Hematopoietic multipotent progenitor cell treated with erythropoietin and hydrocortisone succinate and interleukin-3 and kit ligand, for 6 days (in vitro differentiated cells): Measurements from ENCODE around the gene LRSAM1.
A peak's percentile ranks its signal among the peaks of the same experiment; 100 is the strongest.
"Not testable (repeated sequence)": the region's sequence is repeated elsewhere in the genome, so short reads cannot be mapped to it uniquely, and the experiment has no call there.

Source experiments
- DNase-seq: peaks from one replicate; pipeline ENCODE4 v3.0.0-alpha.2; 2015

Gene LRSAM1

GRCh38 chr9:127463382-127463781, 12.1 kb downstream of the LRSAM1 start:
- no peak for DNase-seq

DNA sequence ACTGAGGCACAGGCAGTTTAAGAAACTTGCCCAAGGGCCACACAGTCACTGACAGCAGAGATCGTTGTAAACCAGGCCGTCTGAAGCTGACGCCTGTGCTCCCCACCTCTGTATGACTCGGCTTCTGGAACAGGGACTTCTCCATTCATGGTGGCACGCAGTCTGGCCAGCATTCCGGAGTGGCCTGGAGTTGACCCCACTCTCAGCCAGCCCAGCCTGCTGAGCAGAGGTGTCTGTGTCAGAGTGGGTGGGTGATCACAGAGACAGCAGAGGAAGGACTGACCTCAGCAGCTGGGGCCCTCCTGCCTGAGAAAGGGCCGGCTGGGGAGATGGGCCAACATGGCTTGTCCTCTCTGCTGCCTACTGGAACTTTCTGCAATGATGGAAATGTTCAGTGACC, 12.6 kb downstream of the LRSAM1 start:
- DNase-seq, result no peak

DNA sequence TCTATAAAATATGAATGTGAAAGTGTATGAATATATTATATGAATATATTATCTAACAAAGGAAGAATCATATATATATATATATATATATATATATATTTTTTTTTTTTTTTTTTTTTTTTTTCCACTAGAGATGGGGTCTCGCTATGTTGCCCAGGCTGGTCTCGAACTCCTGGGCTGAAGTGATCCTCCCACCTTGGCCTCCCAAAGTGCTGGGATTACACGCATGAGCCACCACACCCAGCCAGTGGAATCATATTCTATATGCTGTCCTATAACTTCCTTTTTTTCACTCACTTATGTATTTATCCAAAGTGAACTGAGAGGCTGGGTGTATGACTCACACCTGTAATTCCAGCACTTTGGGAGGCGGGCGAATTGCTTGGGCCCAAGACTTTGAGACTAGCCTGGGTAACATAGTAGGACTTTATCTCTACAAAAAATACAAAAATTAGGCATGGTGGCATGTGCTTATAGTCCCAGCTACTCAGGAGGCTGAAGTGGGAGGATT, 15.2 kb downstream of the LRSAM1 start:
- DNase-seq, result not testable (repeated sequence)

- no peak for DNase-seq
Observed at GRCh38 chr9:127467621-127468020, 16.3 kb downstream of the LRSAM1 start.

- peak; percentile 24 for DNase-seq
Observed at GRCh38 chr9:127470662-127471061, 19.4 kb downstream of the LRSAM1 start.

GRCh38 chr9:127473501-127473900, 22.2 kb downstream of the LRSAM1 start:
- DNase-seq, result no peak

DNA sequence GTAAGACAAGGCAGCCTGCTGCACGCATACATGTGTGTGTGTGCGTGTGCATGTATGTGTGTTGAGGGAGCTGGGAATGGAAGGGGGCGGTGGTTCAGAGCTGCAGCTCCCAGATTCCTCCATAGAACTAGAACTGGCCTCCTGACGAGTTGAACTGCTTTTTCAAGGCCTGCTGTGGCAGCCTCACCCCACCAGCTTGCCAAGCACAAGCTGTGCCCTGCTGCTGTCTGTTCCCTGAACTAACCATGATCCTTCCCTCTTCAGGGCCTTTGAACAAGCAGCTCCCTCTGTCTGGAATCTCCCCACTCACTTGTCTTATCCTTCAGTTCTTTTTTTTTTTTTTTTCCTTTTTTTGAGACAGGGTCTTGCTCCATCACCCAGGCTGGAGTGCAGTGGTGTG, 22.6 kb downstream of the LRSAM1 start:
- DNase-seq, result no peak

- DNase-seq, result no peak
Observed at GRCh38 chr9:127474592-127474991, 23.3 kb downstream of the LRSAM1 start.

GRCh38 chr9:127479507-127480081, 28.3 kb downstream of the LRSAM1 start:
- no peak for DNase-seq

GRCh38 chr9:127482662-127483061, 31.4 kb downstream of the LRSAM1 start:
- no peak for DNase-seq

DNA sequence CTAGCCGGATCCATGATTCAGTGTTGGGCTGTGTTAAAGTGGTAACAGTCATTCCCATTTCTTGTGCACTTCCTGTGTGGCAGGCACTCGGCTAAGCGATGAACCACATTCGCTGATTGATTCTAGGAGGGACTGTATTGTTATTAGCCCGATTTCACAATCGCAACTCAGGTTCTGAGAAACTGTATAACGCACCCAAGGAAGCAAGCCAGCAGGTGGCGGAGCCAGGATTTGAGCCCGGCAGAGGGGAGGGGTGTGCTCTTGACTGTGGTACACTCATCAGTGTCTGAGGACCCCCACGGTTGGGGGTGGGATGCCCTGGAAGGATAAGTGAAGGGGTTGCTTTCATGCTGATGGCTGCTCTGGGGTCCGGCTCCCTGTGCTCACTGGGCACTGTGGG, 34.7 kb downstream of the LRSAM1 start:
- DNase-seq, result no peak

DNA sequence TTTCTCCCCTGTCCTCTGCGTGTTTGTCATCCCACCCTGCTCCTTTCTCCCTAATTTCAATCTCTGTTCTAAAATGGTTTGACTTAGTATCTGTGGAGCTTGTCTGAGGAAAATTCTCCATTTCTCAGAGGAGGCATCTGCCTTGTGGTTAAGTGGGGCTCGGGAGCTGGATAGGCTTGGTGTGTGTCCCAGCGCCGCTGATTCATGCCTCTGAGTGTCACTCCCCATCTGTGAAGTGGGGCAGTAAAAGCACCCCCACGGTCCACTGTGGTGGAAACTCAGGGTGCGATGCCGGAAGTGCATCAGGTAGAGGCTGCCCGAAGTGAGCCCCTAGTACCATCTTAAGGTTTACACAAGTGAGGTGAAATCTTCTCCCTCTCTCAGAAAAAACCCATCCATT, 37.6 kb downstream of the LRSAM1 start:
- DNase-seq, result no peak

DNA sequence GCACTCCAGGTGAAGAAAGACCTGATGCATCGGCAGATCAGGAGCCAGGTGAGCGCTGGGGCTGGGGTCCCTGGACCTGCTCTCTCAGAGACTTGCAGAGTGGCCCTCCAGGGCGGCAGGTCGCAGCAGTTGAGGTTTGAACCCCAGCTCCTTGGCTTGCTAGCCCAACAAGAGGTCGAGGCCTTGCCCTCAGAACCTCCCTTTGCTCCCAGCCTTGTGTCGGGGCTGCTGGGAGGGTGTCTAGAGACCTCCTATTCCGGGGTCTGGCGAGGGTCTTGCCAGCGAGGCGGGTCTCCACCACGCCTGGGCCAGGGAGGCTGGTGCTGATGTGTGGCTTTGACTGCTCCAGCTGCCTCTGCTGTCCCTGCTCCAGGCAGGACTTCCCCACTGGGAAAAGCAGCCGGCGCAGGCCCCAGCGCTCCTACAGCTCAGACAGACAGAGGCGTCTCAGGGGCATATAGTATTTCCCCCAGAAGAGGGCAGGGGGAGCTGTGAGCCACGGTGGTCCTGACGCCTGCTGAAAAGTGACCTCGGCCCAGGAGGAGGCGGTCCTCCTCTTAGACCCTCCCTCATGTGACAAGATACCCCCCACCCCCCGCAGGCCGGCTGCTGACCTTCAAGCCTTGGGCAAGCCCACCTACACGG, 38.3 kb downstream of the LRSAM1 start:
- DNase-seq, result no peak

GRCh38 chr9:127490535-127491230, 39.4 kb downstream of the LRSAM1 start:
- no peak for DNase-seq

DNA sequence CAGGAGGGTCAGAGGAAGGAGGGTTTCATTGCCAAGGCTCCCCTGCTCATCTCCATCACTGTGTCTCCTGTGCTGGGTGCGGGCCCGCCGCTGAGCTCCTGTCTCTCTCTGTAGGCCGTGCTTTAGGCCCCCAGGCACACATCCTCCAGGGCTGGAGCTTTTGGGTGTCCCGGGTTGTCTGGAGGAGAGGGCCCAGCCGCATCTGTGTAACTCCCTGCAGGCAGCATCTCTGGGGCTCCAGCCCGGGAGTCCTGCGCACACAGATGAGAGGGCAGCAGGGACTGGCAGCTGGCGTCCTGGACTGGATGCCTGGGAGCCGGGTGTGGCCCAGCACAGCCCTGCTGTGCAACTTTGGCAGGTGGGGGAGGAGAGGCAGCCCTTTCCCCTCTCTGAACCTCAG, 40.2 kb downstream of the LRSAM1 start:
- DNase-seq, result no peak

DNA sequence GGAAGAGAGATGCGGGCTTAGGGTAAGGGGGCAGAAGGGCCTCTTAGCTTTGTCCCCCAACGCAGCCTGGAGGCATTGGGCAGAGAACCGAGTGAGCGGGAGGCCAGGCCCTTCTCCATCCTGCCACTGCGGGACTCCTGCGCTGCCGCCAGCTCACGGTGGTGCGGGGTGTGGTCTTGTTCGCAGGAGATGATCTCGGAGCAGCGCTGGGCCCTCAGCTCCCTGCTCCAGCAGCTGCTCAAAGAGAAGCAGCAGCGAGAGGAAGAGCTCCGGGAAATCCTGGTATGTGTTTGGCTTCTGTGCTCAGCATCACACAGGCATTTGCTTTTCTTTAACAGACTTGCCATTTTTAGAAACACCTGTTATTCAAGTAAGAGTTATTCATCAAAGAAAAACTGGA, 41.3 kb downstream of the LRSAM1 start:
- DNase-seq, result no peak

DNA sequence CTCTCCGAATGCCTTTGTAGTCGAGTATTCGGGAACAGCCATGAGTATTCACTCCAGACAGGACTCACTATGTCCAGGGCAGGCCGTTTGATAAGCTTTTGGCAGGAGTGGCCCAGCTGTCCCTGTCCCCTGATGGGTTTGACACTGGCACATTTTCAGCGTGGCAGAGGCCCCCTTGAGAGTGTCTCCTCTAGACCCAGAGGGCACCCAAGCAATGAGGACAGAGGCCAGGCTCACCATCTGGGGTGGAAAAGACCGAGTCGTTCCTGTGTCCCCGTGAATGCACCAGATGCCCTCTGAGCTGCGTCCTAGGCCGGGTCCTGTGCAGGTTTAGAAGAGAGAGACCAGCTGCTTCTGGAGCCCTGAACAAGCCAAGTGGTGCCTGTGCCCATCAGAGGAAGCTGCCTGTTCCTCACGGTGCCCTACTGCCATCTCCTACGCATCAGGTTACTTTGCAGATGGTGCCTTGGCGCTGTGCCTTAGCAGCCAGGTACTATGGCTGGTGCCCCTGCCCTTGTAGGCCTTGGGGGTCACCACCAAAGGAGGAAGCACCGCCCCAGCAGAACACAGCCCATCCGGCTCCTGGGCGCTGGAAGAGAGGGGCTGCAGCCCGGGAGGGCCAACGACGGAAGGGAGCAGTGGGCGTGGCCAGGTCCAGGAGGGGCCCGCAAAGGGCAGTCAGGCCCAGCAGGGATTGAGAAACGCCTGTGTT, 42.4 kb downstream of the LRSAM1 start:
- DNase-seq, result no peak

- no peak for DNase-seq
Observed at GRCh38 chr9:127494304-127494702, 43.0 kb downstream of the LRSAM1 start.

- peak; percentile 28 for DNase-seq
Observed at GRCh38 chr9:127495884-127496555, 44.7 kb downstream of the LRSAM1 start.

- no peak for DNase-seq
Observed at GRCh38 chr9:127496974-127497373, 45.7 kb downstream of the LRSAM1 start.

GRCh38 chr9:127497656-127498290, 46.5 kb downstream of the LRSAM1 start:
- no peak for DNase-seq

GRCh38 chr9:127498298-127498697, 47.0 kb downstream of the LRSAM1 start:
- DNase-seq, result no peak

- no peak for DNase-seq
Observed at GRCh38 chr9:127500399-127500798, 49.1 kb downstream of the LRSAM1 start.
